ENCODE measurements around the gene RACGAP1. TPM values are rescaled to one million over a fixed set of nuclear protein-coding genes. Genes with fewer than 3 reads are reported as not detected.

The RACGAP1 gene
- total RNA-seq, 1 donor from 2014 or later, result 5.8 TPM

DNA sequence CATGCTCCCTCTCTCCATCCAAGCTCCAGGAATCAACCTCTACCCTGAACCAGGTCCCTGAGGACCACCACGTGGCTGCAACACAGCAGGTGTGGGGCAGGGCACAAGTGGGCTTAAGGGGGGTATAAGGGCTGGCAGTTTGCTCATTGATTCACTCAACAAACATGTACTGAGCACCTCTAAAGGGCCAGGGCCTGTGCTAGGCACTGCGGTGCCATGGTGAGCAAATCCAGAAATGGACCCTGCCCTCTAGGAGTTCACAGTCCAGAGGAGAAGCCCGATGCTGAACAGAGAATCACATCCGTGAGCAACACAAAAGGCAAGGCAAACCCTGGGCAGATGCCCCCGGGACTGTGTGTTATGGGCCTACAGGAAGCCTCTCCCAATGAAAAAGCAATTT lies 81.2 kb downstream of the RACGAP1 start:
- no peak for DNase-seq (ENCODE audit: low read depth in 2 of 2)

DNA sequence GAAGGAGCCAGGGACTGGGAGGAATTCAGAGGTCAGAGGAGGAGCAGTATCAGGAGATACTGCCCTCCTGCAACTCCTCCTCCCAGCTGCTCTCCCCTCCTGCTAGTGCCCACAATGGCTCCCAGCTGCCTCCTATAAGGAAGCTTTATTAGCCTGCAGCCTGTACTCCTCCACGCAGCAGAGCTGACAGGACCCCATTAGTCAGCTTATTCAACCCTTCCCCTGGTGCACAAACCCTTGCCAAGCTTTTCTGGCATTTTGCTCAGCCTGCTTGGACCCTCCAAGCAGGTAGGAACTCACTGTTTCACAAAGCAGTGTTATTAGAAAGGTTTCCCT lies 81.7 kb downstream of the RACGAP1 start:
- DNase-seq (ENCODE audit: low read depth in 2 of 2), result no peak

DNA sequence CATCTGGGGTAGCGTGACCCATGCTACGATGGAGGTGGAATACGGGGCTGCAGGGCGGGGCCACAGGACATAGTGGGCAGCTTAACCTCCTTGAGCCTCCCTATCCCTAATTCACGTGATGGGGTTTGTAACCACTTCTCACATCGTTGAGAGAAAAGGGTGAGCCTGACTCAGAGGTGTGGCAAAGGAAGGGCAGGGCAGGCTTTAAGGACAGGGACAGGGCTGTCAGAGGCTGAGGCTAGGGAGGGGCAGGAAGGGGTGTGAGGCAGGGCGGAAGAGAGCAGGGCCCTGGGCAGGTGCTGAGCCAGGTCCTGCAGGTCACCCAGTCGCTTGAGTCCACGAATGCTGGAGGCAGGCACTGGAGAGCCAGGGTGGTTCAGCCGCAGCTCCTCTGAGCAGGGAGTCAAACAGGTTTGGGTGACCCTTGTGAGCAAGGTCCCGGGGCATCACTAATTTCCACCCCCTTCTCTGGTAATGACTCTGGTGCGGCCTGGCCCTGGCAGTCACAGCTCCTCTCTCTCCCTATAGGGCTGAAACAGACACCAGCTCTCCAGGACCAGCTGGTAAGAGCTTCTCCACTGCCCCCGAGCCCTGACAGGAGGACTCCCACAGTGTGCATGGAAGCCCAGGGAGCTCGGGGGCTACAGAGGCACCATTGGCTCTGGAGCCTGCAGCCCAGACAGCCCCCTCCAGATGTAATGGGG lies 82.2 kb downstream of the RACGAP1 start:
- DNase-seq (ENCODE audit: low read depth in 2 of 2), result no peak

DNA sequence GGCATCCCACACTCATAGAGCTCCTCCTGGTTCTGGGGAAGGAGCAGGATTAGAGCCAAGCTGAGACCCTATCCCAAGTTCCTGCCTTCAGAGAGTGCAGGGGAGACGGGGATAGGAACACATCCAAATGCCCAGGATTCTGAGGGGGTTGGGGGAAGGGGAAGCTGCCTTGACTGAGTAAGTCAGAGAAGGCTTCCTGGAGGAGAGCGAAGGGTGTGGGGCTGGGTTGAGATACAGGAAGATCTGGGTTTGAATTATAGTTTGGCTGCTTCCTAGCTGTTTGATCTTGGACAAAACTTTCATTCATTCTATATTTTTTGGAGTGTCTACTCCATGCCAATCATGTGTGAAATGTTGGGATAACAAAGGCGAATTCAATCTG lies 82.8 kb downstream of the RACGAP1 start:
- DNase-seq (ENCODE audit: low read depth in 2 of 2), result no peak

DNA sequence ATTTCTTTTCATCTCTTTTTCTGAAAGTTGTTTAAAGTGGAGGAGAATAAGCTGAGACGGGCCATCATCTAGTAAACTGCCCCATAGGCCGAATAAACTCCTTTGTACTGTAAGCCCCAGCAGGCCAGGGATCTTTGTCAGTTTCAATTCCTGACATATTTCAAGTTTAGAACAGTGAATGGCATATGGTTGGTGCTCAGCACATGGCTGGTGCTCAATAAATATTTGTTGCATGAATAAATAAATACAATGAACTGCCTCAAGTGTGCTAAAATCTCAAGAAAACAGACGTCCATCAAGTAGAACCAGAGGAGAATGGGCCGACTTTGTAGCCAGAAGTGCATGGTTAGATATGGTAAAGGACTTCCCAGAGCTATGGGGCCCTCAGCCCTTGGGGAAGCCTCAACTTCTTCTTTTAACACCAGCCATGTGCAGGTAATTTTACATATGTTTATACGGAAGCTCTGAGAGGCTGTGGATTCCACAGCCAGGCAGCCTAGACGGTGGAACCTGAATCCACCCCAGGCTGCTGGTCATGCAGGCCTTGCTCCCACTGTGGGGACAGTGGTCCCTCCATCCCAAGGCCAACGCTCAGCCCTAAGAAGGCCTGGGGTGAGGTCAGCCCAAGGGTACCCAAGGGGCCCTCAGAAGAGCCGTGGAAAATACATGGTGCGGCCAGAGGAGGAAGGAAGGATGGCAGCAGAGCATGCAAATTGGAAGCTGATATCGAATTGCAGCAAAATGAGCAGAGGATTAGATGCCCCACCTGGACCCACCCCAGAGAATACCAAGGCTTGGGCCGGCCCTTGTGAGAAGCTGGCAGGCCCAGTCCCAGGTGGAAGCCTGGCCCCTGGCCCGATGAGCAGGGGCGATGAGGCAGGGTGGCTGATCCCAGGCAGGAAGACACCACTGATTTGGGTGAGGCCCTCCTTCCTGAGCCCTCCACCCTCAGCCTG lies 83.5 kb downstream of the RACGAP1 start:
- DNase-seq (ENCODE audit: low read depth in 2 of 2), result no peak

DNA sequence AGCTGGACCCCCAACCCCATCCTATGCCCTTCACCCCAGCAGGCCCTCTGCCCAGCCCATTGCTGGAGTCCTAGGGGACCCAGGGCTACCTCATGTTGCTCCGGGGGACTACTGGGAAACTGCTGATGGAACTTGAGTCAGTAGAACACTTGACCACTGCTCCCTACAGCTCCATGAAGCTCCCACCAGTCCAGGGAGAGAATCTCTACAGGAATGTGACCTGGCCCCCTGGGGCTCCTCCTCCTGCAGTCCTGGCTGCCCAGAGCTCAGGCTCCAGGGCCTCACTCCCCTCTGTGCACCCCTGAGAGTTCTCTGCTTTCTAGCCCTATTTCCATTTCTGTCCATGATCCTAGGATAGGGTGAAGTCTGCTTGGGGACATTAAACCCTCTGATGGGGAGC lies 85.6 kb downstream of the RACGAP1 start:
- no peak for DNase-seq (ENCODE audit: low read depth in 2 of 2)

DNA sequence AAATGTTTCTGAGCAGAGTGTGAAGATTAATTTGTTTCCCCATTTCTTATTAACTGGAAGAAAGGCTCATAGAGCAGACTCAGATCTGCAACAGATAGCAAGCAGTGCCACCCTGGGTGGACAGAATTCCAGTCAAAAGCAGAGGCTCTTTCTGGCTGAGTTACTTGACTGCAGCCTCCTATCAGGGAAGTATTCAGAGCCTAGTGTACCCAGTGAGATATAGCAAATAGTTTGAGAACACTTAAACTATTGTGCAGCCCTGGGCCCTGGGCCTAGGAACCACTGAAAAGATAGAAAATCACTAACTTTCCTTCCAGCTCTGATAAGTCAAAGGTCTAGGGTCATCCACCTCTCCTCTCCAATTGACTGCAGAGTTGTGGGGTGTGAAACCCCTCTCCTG lies 86.0 kb downstream of the RACGAP1 start:
- DNase-seq (ENCODE audit: low read depth in 2 of 2), result no peak

Other genes with a start within 250 kb of the RACGAP1 start
- 6.1 and 6.9 TPM in 2 replicates for gene NCKAP5L, start 197.1 kb downstream of the RACGAP1 start, total RNA-seq
- 2.0 TPM in 2 replicates for gene BCDIN3D, start 182.4 kb downstream of the RACGAP1 start, total RNA-seq
- gene FAIM2, start 121.6 kb downstream of the RACGAP1 start, total RNA-seq, result not detected in 2 replicates
- gene AQP2, start 74.8 kb downstream of the RACGAP1 start, total RNA-seq, result not detected in 2 replicates
- not detected in 2 replicates for gene AQP5, start 63.6 kb downstream of the RACGAP1 start, total RNA-seq
- gene AQP6, start 52.5 kb downstream of the RACGAP1 start, total RNA-seq, result not detected in 2 replicates
- gene ASIC1, start 32.1 kb upstream of the RACGAP1 start, total RNA-seq, result under 0.01 TPM in 1 of 2 replicates, not detected in the other
- gene SMARCD1, start 59.8 kb upstream of the RACGAP1 start, total RNA-seq, result 41.6 and 41.9 TPM in 2 replicates
- gene GPD1, start 78.5 kb upstream of the RACGAP1 start, total RNA-seq, result under 0.01 TPM in 1 of 2 replicates, not detected in the other
- gene COX14, start 86.7 kb upstream of the RACGAP1 start, total RNA-seq, result 50.6 and 72.4 TPM in 2 replicates
- gene CERS5, start 141.9 kb upstream of the RACGAP1 start, total RNA-seq, result 28.8 and 33.9 TPM in 2 replicates

Measured in lung microvascular endothelial cell (primary cell).